GM23248 (cell line): ENCODE measurements around the gene POU4F2.

Experiments
- EZH2 ChIP-seq: fragments of 200-600 bp; sonication (generic); IDR thresholded peaks from 2 replicates; pipeline ENCODE4 v1.6.1; 2018; ENCODE audit warnings: antibody characterized with exemption, mild to moderate bottlenecking; ENCODE audit not compliant: insufficient read depth, poor library complexity, severe bottlenecking
- EZH2phosphoT487 ChIP-seq: fragments of 200-600 bp; sonication (generic); IDR thresholded peaks from 2 replicates; pipeline ENCODE4 v1.6.1; 2018; ENCODE audit warnings: antibody characterized with exemption, moderate library complexity, mild to moderate bottlenecking, low read depth; ENCODE audit not compliant: insufficient read depth

DNA sequence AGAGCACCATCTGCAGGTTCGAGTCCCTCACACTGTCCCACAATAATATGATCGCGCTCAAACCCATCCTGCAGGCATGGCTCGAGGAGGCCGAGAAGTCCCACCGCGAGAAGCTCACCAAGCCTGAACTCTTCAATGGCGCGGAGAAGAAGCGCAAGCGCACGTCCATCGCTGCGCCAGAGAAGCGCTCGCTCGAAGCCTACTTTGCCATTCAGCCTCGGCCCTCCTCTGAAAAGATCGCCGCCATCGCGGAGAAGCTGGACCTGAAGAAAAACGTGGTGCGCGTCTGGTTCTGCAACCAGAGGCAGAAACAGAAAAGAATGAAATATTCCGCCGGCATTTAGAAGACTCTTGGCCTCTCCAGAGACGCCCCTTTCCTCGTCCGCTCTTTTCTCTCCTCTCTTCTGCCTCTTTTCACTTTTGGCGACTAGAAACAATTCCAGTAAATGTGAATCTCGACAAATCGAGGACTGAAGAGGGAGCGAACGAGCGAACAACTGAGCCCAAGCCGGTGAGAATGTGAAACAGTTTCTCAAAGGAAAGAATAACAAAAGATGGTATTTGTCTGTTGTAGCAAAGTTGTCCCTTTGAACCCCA, 1.9 kb downstream of the POU4F2 start:
- TF ChIP-seq EZH2, result peak; percentile 82
- no peak for TF ChIP-seq EZH2phosphoT487
